Measurements from ENCODE around the gene ZMYND15. TPM values are rescaled to one million over a fixed set of nuclear protein-coding genes. Genes with fewer than 3 reads are reported as not detected.

ZMYND15 gene
- total and polyA plus RNA-seq, 2 of the 13 experiments (the other 11 are each of a cell fraction or from before 2014, with no cell fraction given): 0.24 to 2.7 TPM

DNA sequence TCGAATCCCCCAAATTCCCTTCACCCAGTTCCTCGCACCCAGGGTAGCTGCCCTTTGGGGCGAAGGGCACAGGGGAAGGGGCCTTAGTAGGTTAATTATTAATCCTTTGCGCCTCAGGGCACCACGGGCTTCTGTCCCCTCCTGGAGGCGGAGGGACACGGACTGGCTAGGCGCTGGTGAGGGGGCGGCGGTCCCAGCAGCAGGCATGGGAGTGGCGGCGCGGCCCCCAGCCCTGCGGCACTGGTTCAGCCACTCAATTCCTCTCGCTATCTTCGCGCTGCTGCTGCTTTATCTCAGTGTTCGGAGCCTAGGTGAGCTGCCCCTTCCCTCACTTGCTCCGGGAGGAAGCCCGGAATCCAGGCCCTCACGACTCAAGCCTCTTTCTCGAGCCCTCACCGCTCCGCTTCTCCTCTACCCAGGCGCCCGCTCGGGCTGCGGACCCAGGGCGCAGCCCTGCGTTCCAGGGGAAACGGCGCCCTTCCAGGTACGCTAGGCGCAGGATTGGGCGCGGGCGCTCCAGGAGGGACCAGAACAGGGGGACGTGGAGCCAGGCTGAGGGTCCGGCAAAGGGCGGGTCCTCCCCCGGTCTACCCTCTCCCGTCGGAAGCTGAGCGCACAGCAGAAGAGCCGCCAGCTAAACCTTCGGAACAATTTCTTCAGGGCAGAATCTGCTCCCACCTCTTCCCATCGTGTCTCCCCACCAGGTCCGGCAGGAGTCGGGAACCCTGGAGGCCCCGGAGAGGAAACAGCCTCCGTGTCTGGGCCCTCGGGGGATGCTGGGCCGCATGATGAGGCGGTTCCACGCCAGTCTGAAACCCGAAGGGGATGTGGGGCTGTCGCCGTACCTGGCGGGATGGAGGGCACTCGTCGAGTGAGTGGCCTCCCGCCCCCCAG, 49.4 kb downstream of the ZMYND15 start, which contains the start of gene GLTPD2 (continued):
- TF ChIP-seq, protein P1, sequence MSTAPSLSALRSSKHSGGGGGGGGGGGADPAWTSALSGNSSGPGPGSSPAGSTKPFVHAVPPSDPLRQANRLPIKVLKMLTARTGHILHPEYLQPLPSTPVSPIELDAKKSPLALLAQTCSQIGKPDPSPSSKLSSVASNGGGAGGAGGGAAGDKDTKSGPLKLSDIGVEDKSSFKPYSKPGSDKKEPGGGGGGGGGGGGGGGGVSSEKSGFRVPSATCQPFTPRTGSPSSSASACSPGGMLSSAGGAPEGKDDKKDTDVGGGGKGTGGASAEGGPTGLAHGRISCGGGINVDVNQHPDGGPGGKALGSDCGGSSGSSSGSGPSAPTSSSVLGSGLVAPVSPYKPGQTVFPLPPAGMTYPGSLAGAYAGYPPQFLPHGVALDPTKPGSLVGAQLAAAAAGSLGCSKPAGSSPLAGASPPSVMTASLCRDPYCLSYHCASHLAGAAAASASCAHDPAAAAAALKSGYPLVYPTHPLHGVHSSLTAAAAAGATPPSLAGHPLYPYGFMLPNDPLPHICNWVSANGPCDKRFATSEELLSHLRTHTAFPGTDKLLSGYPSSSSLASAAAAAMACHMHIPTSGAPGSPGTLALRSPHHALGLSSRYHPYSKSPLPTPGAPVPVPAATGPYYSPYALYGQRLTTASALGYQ (CRISPR knock-in tag; IDR thresholded peaks at IDR 0.05): no peak
- TF ChIP-seq MLX (CRISPR knock-in tag; IDR thresholded peaks at IDR 0.05) (0 out of 2 replicates have a peak, but pooled peaks have one; percentile 33), GFI1 (CRISPR knock-in tag; IDR thresholded peaks at IDR 0.05; ENCODE audit: borderline replicate concordance) (no peak; the same call in 1 of the 2 replicates), SCMH1 (CRISPR knock-in tag; IDR thresholded peaks at IDR 0.05; ENCODE audit: borderline replicate concordance) (no peak), TOE1 (CRISPR knock-in tag; IDR thresholded peaks at IDR 0.05) (no peak; the same call in 1 of the 2 replicates), SIN3B (IDR thresholded peaks at IDR 0.05; ENCODE audit: low read length) (no peak), ZNF230 (CRISPR knock-in tag; IDR thresholded peaks at IDR 0.05) (peak; percentile 29; the same call in 1 of the 2 replicates), FOXP1 (IDR thresholded peaks at IDR 0.05) (no peak), FOXP1 (CRISPR knock-in tag; IDR thresholded peaks at IDR 0.05) (no peak; the same call in 1 of the 2 replicates), ZFP82 (CRISPR knock-in tag; IDR thresholded peaks at IDR 0.05; ENCODE audit: borderline replicate concordance) (no peak; the same call in 1 of the 2 replicates), ZNF317 (CRISPR knock-in tag; IDR thresholded peaks at IDR 0.05) (no peak), ETV5 (CRISPR knock-in tag; IDR thresholded peaks at IDR 0.05; ENCODE audit: borderline replicate concordance) (no peak; the same call in 1 of the 2 replicates), ZBTB25 (CRISPR knock-in tag; IDR thresholded peaks at IDR 0.05) (0 out of 2 replicates have a peak, but pooled peaks have one; percentile 48), POGZ (CRISPR knock-in tag; IDR thresholded peaks at IDR 0.05) (peak; percentile 19; the same call in 1 of the 2 replicates), EED (CRISPR knock-in tag; IDR thresholded peaks at IDR 0.05) (no peak), ZNF136 (CRISPR knock-in tag; IDR thresholded peaks at IDR 0.05; ENCODE audit: low read depth) (peak; percentile 80), ADNP (CRISPR knock-in tag; IDR thresholded peaks at IDR 0.05) (no peak), WIZ (CRISPR knock-in tag; IDR thresholded peaks at IDR 0.05) (no peak), MXD4 (CRISPR knock-in tag; IDR thresholded peaks at IDR 0.05) (no peak), ZNF652 (CRISPR knock-in tag; IDR thresholded peaks at IDR 0.05; ENCODE audit: borderline replicate concordance, low read depth) (no peak), ZC3H13 (CRISPR knock-in tag; IDR thresholded peaks at IDR 0.05) (peak; percentile 81; the same call in 1 of the 2 replicates), TSC22D2 (CRISPR knock-in tag; IDR thresholded peaks at IDR 0.05; ENCODE audit: borderline replicate concordance) (peak; percentile 73; the same call in 1 of the 2 replicates), TCF7 (IDR thresholded peaks at IDR 0.05; ENCODE audit: low read depth) (no peak), ASH2L (IDR thresholded peaks at IDR 0.05; ENCODE audit: insufficient read length, low read depth, low read length) (no peak), ZBTB38 (CRISPR knock-in tag; IDR thresholded peaks at IDR 0.05) (peak; percentile 63; the same call in 1 of the 2 replicates)
- TF ChIP-seq, protein P2, sequence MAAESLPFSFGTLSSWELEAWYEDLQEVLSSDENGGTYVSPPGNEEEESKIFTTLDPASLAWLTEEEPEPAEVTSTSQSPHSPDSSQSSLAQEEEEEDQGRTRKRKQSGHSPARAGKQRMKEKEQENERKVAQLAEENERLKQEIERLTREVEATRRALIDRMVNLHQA (CRISPR knock-in tag; IDR thresholded peaks at IDR 0.05): no peak
- TF ChIP-seq, protein P3, sequence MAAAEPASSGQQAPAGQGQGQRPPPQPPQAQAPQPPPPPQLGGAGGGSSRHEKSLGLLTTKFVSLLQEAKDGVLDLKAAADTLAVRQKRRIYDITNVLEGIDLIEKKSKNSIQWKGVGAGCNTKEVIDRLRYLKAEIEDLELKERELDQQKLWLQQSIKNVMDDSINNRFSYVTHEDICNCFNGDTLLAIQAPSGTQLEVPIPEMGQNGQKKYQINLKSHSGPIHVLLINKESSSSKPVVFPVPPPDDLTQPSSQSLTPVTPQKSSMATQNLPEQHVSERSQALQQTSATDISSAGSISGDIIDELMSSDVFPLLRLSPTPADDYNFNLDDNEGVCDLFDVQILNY (CRISPR knock-in tag; conservative IDR thresholded peaks at IDR 0.05): no peak
